ENCODE data around the gene HOXA11.
A peak's percentile ranks its signal among the peaks of the same experiment; 100 is the strongest.

GRCh38 chr7:27205325-27206280 is 20.6 kb upstream of the HOXA11 start:
- TF ChIP-seq CTCF (conservative IDR thresholded peaks at IDR 0.05; ENCODE audit: low read depth, low read length) (no peak), EZH2 (IDR thresholded peaks at IDR 0.05; ENCODE audit: borderline replicate concordance, low read depth, low read length, poor library complexity, severe bottlenecking) (peak; percentile 97)

All from A673 (cell line).